DMS79 (cell line): ENCODE measurements around the gene MEGF11.
"Not testable (repeated sequence)": the region's sequence is repeated elsewhere in the genome, so short reads cannot be mapped to it uniquely, and the experiment has no call there.

Source experiments
- DNase-seq: peaks from one replicate; lab custom pipeline; 2025; lab: John Stamatoyannopoulos, UW

The MEGF11 gene

DNA sequence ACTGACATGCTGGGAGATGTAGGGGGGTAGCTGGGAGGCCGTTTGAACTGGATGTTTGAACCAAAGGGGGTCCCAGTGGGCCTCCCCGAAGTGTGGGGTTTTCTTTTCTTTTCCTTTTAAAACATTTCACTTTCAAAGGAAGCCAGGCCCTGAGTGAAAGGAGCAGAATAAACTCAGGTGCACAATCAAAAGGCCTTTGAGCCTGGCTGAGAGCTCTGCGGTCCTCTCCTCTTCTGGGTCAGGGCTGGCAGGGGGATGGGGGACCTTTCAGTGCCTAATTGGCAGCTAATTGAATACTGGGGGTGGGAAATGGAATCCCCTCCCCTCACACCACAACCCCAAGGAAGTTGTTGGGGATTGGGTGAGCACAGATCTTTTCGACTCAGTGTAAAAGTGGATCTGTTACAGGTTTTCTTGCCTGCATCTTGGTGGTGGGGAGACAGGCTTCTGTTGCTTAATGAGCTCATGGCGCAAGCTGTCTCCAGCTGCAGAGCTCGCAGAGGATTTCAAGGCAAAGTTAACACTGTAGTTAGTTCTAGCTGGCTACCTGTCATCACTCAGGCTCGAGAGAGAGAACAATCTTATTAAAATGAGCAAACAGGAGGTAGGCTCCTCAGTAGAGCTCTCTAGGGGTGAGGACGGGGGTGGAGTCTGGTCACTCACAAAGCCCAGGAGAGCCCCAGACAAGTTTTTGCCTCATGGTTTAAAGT is 251.7 kb downstream of the MEGF11 start:
- no peak for DNase-seq

GRCh38 chr15:66001042-66001441 is 252.5 kb downstream of the MEGF11 start:
- DNase-seq: no peak

GRCh38 chr15:65998486-65998885 is 255.1 kb downstream of the MEGF11 start:
- DNase-seq: no peak

DNA sequence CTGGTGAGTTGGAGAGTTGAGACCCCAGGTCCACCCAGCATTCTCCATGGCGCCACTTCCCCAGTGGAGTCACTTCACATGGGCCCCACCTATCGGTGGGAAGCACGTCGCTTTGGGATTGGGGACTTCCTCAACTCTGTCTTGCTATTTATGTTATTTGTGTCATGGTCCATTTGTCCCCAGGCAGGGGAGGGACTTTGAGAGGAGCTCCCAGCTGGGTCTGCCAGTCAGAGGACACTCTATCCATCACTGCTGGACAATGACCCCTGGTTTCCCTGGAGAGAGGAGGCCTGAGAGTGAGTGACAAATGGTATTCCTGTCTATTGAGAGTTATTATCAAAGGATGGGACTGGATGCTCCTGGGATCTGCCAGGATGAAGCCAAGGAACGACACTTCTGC is 256.6 kb downstream of the MEGF11 start:
- DNase-seq: no peak

DNA sequence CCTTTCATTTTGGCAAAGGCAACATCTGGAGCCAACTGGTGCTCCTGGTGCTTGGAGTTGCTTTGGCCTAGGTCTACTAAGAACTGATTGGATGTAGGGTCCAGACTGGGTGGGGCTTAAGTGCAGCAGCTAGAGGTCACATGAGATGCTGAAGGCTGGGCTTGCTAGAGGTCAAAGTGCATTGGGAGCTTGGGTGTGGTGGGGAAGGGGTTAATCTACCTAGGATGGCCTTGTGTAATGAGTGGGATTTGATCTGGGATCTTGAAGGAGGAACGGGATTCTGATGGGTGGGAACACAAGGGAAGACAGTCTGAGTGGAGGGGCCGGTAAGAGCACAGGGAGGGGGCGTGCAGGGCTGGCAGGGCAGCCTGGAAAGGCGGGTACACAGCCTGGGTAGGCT is 258.7 kb downstream of the MEGF11 start:
- DNase-seq: no peak

GRCh38 chr15:65993762-65994161 is 259.8 kb downstream of the MEGF11 start:
- no peak for DNase-seq

DNA sequence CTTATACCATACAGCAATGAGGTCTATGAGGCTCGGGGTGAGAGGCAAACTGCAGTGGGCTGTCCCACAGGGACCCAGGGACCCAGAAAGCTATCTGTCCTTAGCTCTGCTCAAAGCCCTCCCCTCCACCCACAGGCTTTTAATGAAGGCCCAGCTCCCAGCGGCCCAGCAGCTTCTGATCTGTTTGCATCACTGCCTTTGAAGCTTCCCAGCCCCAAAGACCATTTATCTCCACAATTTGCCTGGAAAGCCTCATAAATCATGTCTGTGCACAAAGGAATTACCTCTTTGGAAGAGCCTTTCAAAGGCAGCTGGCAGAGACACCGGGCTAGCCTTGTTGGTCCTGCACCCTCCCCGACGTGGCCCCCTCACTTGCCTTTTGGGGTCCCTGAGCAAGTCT is 260.3 kb downstream of the MEGF11 start:
- DNase-seq: no peak

DNA sequence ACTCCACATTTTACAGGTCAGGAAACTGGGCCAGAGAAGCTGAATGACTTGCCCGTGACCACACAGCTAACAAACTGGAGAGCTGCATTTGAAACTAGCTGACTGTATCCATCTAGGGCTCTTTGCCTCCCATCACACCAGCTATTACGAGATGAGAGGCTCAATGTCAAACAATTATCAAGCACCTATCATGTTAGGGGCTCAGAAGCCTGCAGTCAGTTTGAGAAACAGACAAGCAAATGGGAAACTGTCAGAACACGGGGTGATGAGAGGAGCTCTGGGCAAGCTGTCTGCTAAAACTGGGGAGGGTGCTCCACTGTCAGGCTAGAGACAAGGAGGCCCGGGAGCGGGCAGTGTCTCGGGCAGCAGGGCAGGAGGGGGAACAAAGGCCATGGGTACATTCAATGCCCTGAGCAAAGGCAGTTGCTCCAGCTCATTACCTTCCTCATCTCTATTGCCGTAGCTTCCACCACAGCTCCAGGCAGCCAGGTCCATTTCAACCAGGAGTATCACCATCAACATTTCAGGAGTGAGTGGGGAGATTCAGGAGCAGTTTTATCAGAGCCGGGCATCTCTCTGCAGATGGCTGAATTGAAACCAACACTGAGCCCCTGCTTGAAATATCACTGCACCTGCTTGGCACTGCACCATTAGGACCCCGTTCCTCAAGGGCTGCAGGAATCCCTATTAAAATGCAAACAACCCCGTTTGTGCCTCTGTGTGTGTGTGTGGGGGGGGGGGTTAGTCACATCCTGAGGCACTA is 261.6 kb downstream of the MEGF11 start:
- no peak for DNase-seq

DNA sequence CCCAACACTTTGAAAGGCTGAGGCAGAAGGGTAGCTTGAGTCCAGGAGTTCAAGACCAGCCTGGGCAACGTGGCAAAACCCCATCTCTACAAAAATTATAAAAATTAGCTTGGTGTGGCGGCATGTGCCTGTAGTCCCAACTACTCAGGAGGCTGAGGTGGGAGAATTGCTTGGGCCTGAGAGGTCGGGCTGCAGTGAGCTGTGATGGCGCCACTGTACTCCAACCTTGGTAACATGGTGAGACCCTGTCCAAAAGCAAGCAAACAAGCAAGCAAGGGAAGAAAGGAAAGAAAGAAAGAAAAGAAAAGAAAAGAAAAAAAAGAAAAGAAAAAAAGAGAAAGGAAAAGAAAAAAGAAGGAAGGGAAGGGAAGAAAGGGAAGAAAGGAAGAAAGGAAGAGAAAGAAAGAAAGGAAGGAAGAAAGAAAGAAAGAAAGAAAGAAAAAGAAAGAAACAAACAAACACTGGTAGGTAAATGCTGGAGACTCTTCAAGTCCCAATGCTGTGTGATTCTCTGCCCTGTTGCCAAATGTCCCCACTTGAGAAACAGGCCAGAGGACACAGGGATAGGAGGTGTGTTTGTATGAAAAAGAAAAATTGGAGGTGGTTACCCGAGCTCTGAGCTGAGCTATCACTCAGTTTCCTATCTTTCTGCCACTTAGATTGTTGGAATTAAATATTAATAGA is 263.1 kb downstream of the MEGF11 start:
- DNase-seq: no peak

GRCh38 chr15:65987100-65987499 is 266.4 kb downstream of the MEGF11 start:
- DNase-seq: no peak

DNA sequence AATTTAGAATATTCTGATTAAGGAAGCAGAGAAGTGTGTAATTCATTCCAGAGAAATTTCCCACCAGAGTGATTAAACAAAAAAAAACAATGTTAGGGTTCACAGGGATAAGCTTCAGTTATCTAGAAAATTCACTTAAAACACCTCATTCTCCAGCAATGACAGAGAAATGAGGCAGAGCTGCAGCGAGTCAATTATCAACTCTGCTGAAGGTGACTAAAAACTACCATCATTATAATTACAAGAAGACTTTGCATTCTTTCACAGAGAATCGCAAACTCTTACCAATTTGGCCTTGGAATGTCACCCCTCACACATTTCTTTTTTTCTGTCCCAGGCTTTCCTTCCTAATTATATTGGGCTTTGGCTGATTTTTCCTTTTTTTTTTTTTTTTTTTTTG is 267.1 kb downstream of the MEGF11 start:
- no peak for DNase-seq

DNA sequence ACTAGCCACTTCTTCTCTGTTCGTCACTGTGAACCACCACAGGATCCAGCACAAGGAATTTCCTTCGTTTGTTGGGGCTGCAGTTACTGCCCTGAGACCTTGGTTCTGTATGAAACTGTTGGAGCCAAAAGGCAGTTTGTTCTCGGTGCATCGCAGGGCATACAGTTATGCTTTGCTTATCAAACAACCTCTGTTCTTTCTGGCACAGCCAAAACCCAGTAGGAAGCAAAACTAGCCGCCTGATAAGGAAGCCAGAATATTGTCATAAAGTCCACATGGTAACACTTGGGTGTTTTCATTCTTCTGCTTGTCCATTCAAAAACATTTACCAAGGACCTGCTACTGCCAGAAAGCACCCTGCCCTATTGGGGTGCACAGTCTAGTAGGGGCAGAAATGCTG is 268.2 kb downstream of the MEGF11 start:
- DNase-seq: no peak

DNA sequence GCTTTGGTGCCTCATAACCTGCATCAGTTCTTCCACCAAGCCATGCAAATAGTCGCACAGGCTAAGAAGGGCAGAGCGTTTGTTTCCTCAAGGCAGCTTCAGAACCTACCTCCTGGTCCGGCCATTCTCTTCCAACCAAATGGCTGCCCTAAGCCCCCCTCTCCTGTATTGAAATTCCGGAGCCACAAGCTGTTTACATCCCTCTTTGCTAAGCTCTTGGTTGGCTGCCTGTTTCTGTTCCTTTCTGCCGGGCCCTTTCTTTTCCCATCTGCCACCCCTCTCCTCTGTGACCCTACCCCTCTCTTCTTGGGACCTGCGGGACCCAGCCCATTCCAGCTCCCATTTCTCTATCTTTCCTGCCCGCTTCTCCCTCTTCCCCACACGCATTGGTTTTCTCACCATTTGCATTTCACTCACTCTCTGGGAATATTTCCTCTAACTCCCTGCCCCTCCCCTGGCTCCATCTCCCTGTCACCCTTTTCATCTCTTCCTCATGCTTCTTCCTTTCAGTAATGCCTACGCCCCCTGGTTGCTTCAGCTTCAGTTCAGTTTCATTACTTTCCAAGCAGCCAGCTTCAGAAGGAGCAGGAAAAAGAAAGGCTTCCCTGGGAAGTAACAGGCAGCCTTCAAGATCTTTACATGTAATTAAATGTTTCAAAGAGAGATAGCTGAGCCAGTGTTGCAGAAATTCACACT is 270.8 kb downstream of the MEGF11 start:
- DNase-seq: no peak

- no peak for DNase-seq
Measured at GRCh38 chr15:65981837-65982626, 271.5 kb downstream of the MEGF11 start.

- no peak for DNase-seq
Measured at GRCh38 chr15:65980824-65981456, 272.6 kb downstream of the MEGF11 start.

DNA sequence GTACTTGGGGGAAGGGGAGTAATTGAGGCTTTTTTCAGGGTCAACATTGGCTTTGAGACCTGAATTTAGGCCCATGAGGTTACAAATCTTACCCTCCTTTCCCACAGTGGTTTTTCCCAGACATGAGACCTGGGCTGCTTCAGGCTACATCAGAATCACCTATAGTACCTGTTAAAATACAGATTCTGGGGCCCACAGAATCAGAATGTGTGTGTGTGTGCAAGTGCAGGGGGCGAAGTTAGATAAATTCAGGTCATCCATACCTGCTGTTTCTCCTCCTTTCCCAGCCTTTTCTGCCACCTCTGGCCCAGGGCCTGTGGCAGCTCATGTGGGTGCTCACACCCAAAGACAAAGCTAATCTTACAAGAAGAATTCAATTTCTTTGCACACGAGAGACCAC is 273.7 kb downstream of the MEGF11 start:
- DNase-seq: no peak

- no peak for DNase-seq
Measured at GRCh38 chr15:65979316-65979715, 274.2 kb downstream of the MEGF11 start.

DNA sequence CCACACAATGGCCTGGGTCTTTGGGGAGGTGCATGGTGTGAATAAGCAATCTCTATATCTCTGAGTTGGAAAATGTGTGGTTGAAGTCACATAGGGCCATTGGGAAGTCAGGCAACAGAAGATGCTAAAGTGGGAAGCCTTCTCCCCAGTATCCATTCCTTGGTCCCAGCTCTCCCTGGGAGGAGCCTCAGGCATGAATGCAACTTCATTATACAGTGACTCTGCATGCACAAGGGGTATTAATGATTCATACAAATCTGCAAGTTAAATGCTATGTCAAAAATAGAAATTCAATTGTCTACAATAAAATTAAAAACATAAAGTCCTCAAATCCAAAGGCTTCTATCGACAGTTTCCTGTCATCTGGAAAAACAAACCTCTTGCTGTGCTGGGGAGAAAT is 275.4 kb downstream of the MEGF11 start:
- DNase-seq: no peak

DNA sequence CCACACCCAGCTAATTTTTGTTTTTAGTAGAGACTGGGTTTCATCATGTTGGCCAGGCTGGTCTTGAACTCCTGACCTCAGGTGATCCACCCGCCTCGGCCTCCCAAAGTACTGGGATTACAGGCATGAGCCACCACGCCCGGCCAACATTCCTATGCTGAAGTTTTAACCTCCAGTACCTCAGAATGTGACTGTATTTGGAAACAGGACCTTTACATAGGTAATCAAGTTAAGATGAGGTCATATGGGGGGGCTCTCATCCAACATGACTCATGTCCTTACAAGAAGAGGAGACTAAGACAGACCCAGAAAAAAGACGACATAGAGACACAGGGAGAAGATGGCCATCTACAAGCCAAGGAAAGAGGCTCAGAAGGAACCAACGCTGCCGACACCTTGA is 277.4 kb downstream of the MEGF11 start:
- not testable (repeated sequence) for DNase-seq

DNA sequence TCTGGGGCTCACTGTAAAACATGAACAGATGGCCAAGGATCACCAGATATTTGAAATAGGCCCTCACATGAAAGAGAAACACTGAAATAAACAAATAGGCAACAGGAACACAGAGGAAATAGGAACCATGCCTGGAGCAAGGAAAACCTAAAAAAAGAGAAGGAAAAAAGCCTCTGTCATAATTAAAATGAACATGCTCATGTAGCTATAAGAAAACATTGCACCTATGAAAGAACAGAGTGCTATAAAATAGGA is 281.9 kb downstream of the MEGF11 start:
- no peak for DNase-seq

DNA sequence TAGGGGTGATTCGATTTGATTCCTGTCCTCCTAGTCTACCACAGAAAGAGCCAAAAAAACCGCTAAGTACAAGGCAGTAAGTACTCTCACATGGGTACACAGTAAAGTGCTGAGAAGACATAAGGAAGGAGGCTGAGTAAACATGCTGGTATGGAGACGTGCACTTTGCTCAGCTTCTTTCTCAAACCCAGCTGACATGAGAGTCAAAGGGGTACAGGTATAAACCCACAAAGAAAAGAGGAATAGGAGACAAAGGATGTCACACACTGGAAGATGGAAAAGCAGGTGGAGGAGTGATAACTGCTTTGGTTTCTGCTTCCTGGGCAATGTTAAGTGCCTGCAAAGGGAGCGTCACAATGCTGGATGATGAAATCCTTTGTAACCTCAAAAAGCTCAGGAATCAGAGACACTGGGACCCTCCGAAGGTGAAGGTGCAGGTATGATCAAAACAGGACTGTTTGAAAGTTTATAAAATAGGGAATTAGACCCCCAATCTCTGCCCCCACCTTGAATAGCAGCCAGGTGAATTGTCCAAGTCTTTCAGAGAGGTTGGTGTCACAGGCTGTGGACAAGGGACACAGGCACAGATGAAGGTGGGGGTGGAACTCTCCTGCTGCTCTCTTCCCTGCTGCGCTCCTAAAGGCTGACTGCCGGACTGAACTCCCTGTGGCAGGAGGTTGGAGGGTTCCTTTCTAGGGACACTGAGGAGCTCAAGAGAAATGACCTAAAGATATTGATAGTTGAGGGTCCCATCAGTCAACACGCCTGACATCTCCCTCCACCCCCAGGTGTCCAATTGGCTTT is 282.4 kb downstream of the MEGF11 start:
- no peak for DNase-seq
